Measurements from ENCODE around the gene SCCPDH. TPM values are rescaled to one million over a fixed set of nuclear protein-coding genes. Genes with fewer than 3 reads are reported as not detected.
A peak's percentile ranks its signal among the peaks of the same experiment; 100 is the strongest.

The SCCPDH gene
- total and polyA plus RNA-seq, 9 of the 15 experiments (the other 6 are each of a cell fraction or from before 2014, with no cell fraction given): 7.0 to 61.9 (median 38.3) TPM

- TF ChIP-seq CHD7 (IDR thresholded peaks at IDR 0.05; ENCODE audit: low read depth, low read length): no peak
- TF ChIP-seq POLR2AphosphoS2 (IDR thresholded peaks at IDR 0.05; ENCODE audit: low read length): no peak
- TF ChIP-seq NFE2L1 (tag; IDR thresholded peaks at IDR 0.05; ENCODE audit: borderline replicate concordance, low read depth): no peak
- no peak for TF ChIP-seq ZKSCAN1 (IDR thresholded peaks at IDR 0.05; ENCODE audit: low read depth, low read length)
- TF ChIP-seq XRCC3 (IDR thresholded peaks at IDR 0.05): no peak
- no peak for TF ChIP-seq ASH1L (IDR thresholded peaks at IDR 0.05; ENCODE audit: borderline replicate concordance, low read depth, partially characterized antibody)
- TF ChIP-seq TEAD4 (IDR thresholded peaks at IDR 0.05; ENCODE audit: low read length): no peak
- TF ChIP-seq TEAD4 (CRISPR knock-in tag; IDR thresholded peaks at IDR 0.05; ENCODE audit: borderline replicate concordance): no peak
- peak; percentile 38; the same call in 1 of the 2 replicates for TF ChIP-seq MTA3 (IDR thresholded peaks at IDR 0.05; ENCODE audit: borderline replicate concordance)
- no peak for TF ChIP-seq TAL1 (IDR thresholded peaks at IDR 0.05)
- 0 out of 2 replicates have a peak, but pooled peaks have one; percentile 51 for TF ChIP-seq SMAD4 (CRISPR knock-in tag; conservative IDR thresholded peaks at IDR 0.05)
- no peak for TF ChIP-seq E2F8 (IDR thresholded peaks at IDR 0.05; ENCODE audit: low read depth, partially characterized antibody)
These were observed at the start of gene SCCPDH (continued) for GRCh38 chr1:246724016-246724730.
